Memory B cell (primary cell): ENCODE data around the gene DDX1.

Experiments
- ATAC-seq: fragments of 150-1000 bp; cut with Tn5 transposase; 2 replicates; pipeline ENCODE4 v1.10.0; 2021; ENCODE audit warnings: low read depth, mild to moderate bottlenecking, moderate library complexity
- DNase-seq, 2 donors: peaks; one replicate each; pipeline ENCODE4 v3.0.0; 2022; ENCODE audit warnings: low spot score in 2 of 2
- H3K27ac Mint-ChIP-seq: one replicate; pipeline ENCODE4 v1.8.0; 2022; ENCODE audit warnings: mild to moderate bottlenecking, moderate library complexity, mixed read lengths
- H3K27me3 Mint-ChIP-seq: one replicate; pipeline ENCODE4 v1.8.0; 2022; ENCODE audit warnings: mixed read lengths
- H3K36me3 Mint-ChIP-seq: one replicate; pipeline ENCODE4 v1.8.0; 2022; ENCODE audit warnings: mild to moderate bottlenecking, mixed read lengths
- H3K4me1 Mint-ChIP-seq: one replicate; pipeline ENCODE4 v1.8.0; 2022; ENCODE audit warnings: mixed read lengths
- H3K4me3 Mint-ChIP-seq: one replicate; pipeline ENCODE4 v1.8.0; 2022; ENCODE audit warnings: mild to moderate bottlenecking, moderate library complexity, mixed read lengths
- H3K9me3 Mint-ChIP-seq: one replicate; pipeline ENCODE4 v1.8.0; 2022; ENCODE audit warnings: mixed read lengths

DDX1 gene

GRCh38 chr2:15664273-15665066, 72.8 kb downstream of the DDX1 start:
- H3K27me3 Mint-ChIP-seq, result peaks cover 7% of the 10 kb centered on the region
- H3K27ac Mint-ChIP-seq, result no peak overlapping the region
- H3K4me1 Mint-ChIP-seq, result no peaks in the 10 kb centered on the region
- H3K9me3 Mint-ChIP-seq, result peaks cover 4% of the 10 kb centered on the region
- no peaks in the 10 kb centered on the region for H3K36me3 Mint-ChIP-seq
- ATAC-seq (no peak), DNase-seq (no peak)
- H3K4me3 Mint-ChIP-seq, result no peak overlapping the region

- Mint-ChIP-seq H3K9me3 (peaks cover 4% of the 10 kb centered on the region), H3K4me3 (no peak overlapping the region), H3K36me3 (no peaks in the 10 kb centered on the region), H3K27me3 (peaks cover 7% of the 10 kb centered on the region), H3K27ac (no peak overlapping the region), H3K4me1 (no peaks in the 10 kb centered on the region)
- DNase-seq, result no peak
- no peak for ATAC-seq
Observed at GRCh38 chr2:15665067-15665942, 73.6 kb downstream of the DDX1 start.

GRCh38 chr2:15665943-15666460, 74.3 kb downstream of the DDX1 start:
- peaks cover 9% of the 10 kb centered on the region for H3K27me3 Mint-ChIP-seq
- H3K36me3 Mint-ChIP-seq, result no peaks in the 10 kb centered on the region
- H3K27ac Mint-ChIP-seq, result no peak overlapping the region
- DNase-seq (no peak), ATAC-seq (no peak)
- H3K9me3 Mint-ChIP-seq, result peaks cover 4% of the 10 kb centered on the region
- H3K4me1 Mint-ChIP-seq, result no peaks in the 10 kb centered on the region
- no peak overlapping the region for H3K4me3 Mint-ChIP-seq

GRCh38 chr2:15666861-15667808, 75.5 kb downstream of the DDX1 start:
- DNase-seq (no peak), ATAC-seq (no peak)
- no peak overlapping the region for H3K27ac Mint-ChIP-seq
- no peaks in the 10 kb centered on the region for H3K4me1 Mint-ChIP-seq
- H3K4me3 Mint-ChIP-seq, result no peak overlapping the region
- peaks cover 9% of the 10 kb centered on the region for H3K27me3 Mint-ChIP-seq
- no peaks in the 10 kb centered on the region for H3K36me3 Mint-ChIP-seq
- H3K9me3 Mint-ChIP-seq, result peaks cover 4% of the 10 kb centered on the region

- H3K36me3 Mint-ChIP-seq, result no peaks in the 10 kb centered on the region
- peaks cover 13% of the 10 kb centered on the region for H3K27me3 Mint-ChIP-seq
- peaks cover 4% of the 10 kb centered on the region for H3K9me3 Mint-ChIP-seq
- no peak overlapping the region for H3K4me3 Mint-ChIP-seq
- DNase-seq (no peak), ATAC-seq (no peak)
- no peaks in the 10 kb centered on the region for H3K4me1 Mint-ChIP-seq
- no peak overlapping the region for H3K27ac Mint-ChIP-seq
Observed at GRCh38 chr2:15667809-15668556, 76.3 kb downstream of the DDX1 start.

- Mint-ChIP-seq H3K9me3 (peaks cover 3% of the 10 kb centered on the region), H3K27me3 (peaks cover 14% of the 10 kb centered on the region), H3K4me1 (no peaks in the 10 kb centered on the region), H3K36me3 (no peaks in the 10 kb centered on the region), H3K27ac (no peak overlapping the region), H3K4me3 (no peak overlapping the region)
- no peak for ATAC-seq
- DNase-seq, result no peak
Observed at GRCh38 chr2:15668611-15669305, 77.1 kb downstream of the DDX1 start.

GRCh38 chr2:15669375-15669910, 77.8 kb downstream of the DDX1 start:
- H3K36me3 Mint-ChIP-seq, result no peaks in the 10 kb centered on the region
- H3K4me1 Mint-ChIP-seq, result no peaks in the 10 kb centered on the region
- H3K27me3 Mint-ChIP-seq, result peaks cover 13% of the 10 kb centered on the region
- no peak for ATAC-seq
- DNase-seq, result no peak
- no peaks in the 10 kb centered on the region for H3K9me3 Mint-ChIP-seq
- H3K27ac Mint-ChIP-seq, result no peak overlapping the region
- no peak overlapping the region for H3K4me3 Mint-ChIP-seq

GRCh38 chr2:15670469-15670868, 78.8 kb downstream of the DDX1 start:
- Mint-ChIP-seq H3K36me3 (no peaks in the 10 kb centered on the region), H3K9me3 (no peaks in the 10 kb centered on the region), H3K27me3 (peaks cover 16% of the 10 kb centered on the region), H3K27ac (no peak overlapping the region), H3K4me1 (no peaks in the 10 kb centered on the region), H3K4me3 (no peak overlapping the region)
- no peak for DNase-seq
- no peak for ATAC-seq

GRCh38 chr2:15670981-15671380, 79.3 kb downstream of the DDX1 start:
- H3K27me3 Mint-ChIP-seq, result peaks cover 16% of the 10 kb centered on the region
- H3K27ac Mint-ChIP-seq, result no peak overlapping the region
- H3K36me3 Mint-ChIP-seq, result no peaks in the 10 kb centered on the region
- H3K4me3 Mint-ChIP-seq, result no peak overlapping the region
- DNase-seq (no peak), ATAC-seq (no peak)
- H3K9me3 Mint-ChIP-seq, result no peaks in the 10 kb centered on the region
- no peaks in the 10 kb centered on the region for H3K4me1 Mint-ChIP-seq

GRCh38 chr2:15671409-15671808, 79.7 kb downstream of the DDX1 start:
- Mint-ChIP-seq H3K27me3 (peaks cover 15% of the 10 kb centered on the region), H3K4me3 (no peak overlapping the region), H3K4me1 (no peaks in the 10 kb centered on the region), H3K27ac (no peak overlapping the region), H3K9me3 (no peaks in the 10 kb centered on the region), H3K36me3 (no peaks in the 10 kb centered on the region)
- no peak for DNase-seq
- no peak for ATAC-seq

- Mint-ChIP-seq H3K36me3 (no peaks in the 10 kb centered on the region), H3K9me3 (no peaks in the 10 kb centered on the region), H3K4me3 (no peak overlapping the region), H3K27ac (no peak overlapping the region), H3K4me1 (no peaks in the 10 kb centered on the region), H3K27me3 (peaks cover 14% of the 10 kb centered on the region)
- no peak for ATAC-seq
- DNase-seq, result no peak
Observed at GRCh38 chr2:15671842-15672815, 80.5 kb downstream of the DDX1 start.
